ENCODE measurements around the gene LMCD1. TPM values are rescaled to one million over a fixed set of nuclear protein-coding genes. Genes with fewer than 3 reads are reported as not detected.

The LMCD1 gene
- total and polyA plus RNA-seq, 2 of the 4 experiments (the other 2 are of a cell fraction) = 50.0 to 53.8 TPM

DNA sequence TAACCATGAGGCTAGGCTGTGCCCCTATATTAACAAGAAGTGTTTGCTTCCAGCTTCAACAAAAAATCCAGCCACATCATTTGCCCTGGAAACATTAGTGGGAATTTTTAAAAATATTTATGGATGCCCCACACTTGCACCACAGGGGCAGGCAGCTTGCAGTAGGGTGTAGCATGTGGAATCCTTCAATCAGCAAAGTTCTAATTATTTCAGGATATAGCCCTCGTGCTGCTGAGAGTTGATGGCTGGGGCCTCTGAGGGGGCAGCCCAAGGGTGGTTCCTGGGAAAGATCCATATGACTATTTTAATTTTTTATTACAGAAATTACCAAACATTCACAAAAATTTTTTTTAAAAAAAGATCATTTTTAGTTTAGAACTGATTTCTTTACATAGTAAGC lies 35.1 kb upstream of the LMCD1 start (continued):
- TF ChIP-seq MXI1 (IDR thresholded peaks at IDR 0.05; ENCODE audit: borderline replicate concordance, low read depth, low read length) = no peak
- no peak for TF ChIP-seq NFE2L2 (IDR thresholded peaks at IDR 0.05; ENCODE audit: low read depth, low read length)
- TF ChIP-seq RCOR1 (IDR thresholded peaks at IDR 0.05; ENCODE audit: insufficient replicate concordance, low read length) = no peak

GRCh38 chr3:8470801-8471200 lies 30.8 kb upstream of the LMCD1 start:
- dilution Hi-C loops (cut with HindIII; ENCODE audit: low sequenced_read_pairs, unreplicated experiment) (no loop called here), in situ Hi-C loops (cut with MboI; ENCODE audit: low sequenced_read_pairs) (loop anchor here (25.0 kb wide), 1 partner anchor 866 kb away; no protein-coding TSS in a partner anchor), intact Hi-C loops (cut with micrococcal nuclease) (no loop called here)
- Histone ChIP-seq H3K27me3 (ENCODE audit: control insufficient read depth, insufficient read depth, low read length) (no peaks in the 10 kb centered on the region; the same call in 1 of the 2 replicates), H3K9me3 (ENCODE audit: control insufficient read depth, insufficient read depth, low read length) (no peaks in the 10 kb centered on the region), H2BK15ac (ENCODE audit: low read depth, low read length) (no peak overlapping the region), H3K4me2 (ENCODE audit: low read depth, low read length) (no peak overlapping the region), H4K91ac (ENCODE audit: insufficient read depth, low read depth, low read length) (no peak overlapping the region), H3K36me3 (ENCODE audit: control insufficient read depth, insufficient read depth, low read length) (no peaks in the 10 kb centered on the region), H2AK9ac (replicated peaks; ENCODE audit: low read depth, low read length, poor library complexity) (no peak overlapping the region), H3K9ac (ENCODE audit: low read depth, low read length) (no peak overlapping the region), H3K4me3 (ENCODE audit: insufficient read depth, low read depth, low read length) (no peak overlapping the region), H2AFZ (replicated peaks; ENCODE audit: low read length, poor library complexity) (no peak overlapping the region), H3K79me1 (ENCODE audit: low read depth in 1 of 2, low read length in 2 of 2) (no peaks in the 10 kb centered on the region), H3K4ac (ENCODE audit: low read depth, low read length) (no peak overlapping the region), H4K8ac (ENCODE audit: low read depth in 2 of 2, low read length in 2 of 2) (no peak overlapping the region), H3K27ac (ENCODE audit: insufficient read depth, low read length) (no peak overlapping the region), H2AK5ac (ENCODE audit: low read depth, low read length) (no peak overlapping the region), H3K14ac (replicated peaks; ENCODE audit: low read depth, low read length) (no peak overlapping the region), H3K4me1 (ENCODE audit: control insufficient read depth, insufficient read depth, low read length) (no peaks in the 10 kb centered on the region), H3K56ac (ENCODE audit: extremely low read depth, insufficient read depth, low read length) (no peak overlapping the region), H3K18ac (ENCODE audit: low read depth, low read length) (no peak overlapping the region), H3K23ac (ENCODE audit: low read depth, low read length) (no peak overlapping the region), H3K9me1 (ENCODE audit: insufficient read depth, low read length) (no peaks in the 10 kb centered on the region), H4K5ac (ENCODE audit: low read depth, low read length) (no peak overlapping the region), H4K20me1 (ENCODE audit: insufficient read depth, low read length) (no peaks in the 10 kb centered on the region), H2BK5ac (ENCODE audit: low read depth, low read length, poor library complexity, severe bottlenecking) (no peak overlapping the region), H2BK20ac (ENCODE audit: low read depth, low read length) (no peak overlapping the region), H2BK120ac (ENCODE audit: low read depth, low read length) (no peak overlapping the region)
- TF ChIP-seq RFX5 (IDR thresholded peaks at IDR 0.05; ENCODE audit: low read depth, low read length) (no peak), CEBPB (IDR thresholded peaks at IDR 0.05; ENCODE audit: low read depth, low read length) (no peak), FOS (IDR thresholded peaks at IDR 0.05; ENCODE audit: low read depth, low read length) (no peak), USF2 (IDR thresholded peaks at IDR 0.05; ENCODE audit: low read depth, low read length) (no peak), MXI1 (IDR thresholded peaks at IDR 0.05; ENCODE audit: borderline replicate concordance, low read depth, low read length) (no peak), POLR2A (IDR thresholded peaks at IDR 0.05; ENCODE audit: low read depth, low read length) (no peak), RAD21 (IDR thresholded peaks at IDR 0.05; ENCODE audit: low read length) (no peak), SMC3 (IDR thresholded peaks at IDR 0.05; ENCODE audit: low read depth, low read length) (no peak), NFE2L2 (IDR thresholded peaks at IDR 0.05; ENCODE audit: low read depth, low read length) (no peak), MAFK (IDR thresholded peaks at IDR 0.05; ENCODE audit: low read depth, low read length) (no peak), MAZ (IDR thresholded peaks at IDR 0.05; ENCODE audit: borderline replicate concordance, low read depth, low read length) (no peak), CHD1 (IDR thresholded peaks at IDR 0.05; ENCODE audit: low read depth, low read length) (no peak)
- TF ChIP-seq, protein P1, sequence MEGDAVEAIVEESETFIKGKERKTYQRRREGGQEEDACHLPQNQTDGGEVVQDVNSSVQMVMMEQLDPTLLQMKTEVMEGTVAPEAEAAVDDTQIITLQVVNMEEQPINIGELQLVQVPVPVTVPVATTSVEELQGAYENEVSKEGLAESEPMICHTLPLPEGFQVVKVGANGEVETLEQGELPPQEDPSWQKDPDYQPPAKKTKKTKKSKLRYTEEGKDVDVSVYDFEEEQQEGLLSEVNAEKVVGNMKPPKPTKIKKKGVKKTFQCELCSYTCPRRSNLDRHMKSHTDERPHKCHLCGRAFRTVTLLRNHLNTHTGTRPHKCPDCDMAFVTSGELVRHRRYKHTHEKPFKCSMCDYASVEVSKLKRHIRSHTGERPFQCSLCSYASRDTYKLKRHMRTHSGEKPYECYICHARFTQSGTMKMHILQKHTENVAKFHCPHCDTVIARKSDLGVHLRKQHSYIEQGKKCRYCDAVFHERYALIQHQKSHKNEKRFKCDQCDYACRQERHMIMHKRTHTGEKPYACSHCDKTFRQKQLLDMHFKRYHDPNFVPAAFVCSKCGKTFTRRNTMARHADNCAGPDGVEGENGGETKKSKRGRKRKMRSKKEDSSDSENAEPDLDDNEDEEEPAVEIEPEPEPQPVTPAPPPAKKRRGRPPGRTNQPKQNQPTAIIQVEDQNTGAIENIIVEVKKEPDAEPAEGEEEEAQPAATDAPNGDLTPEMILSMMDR (conservative IDR thresholded peaks at IDR 0.05; ENCODE audit: low read depth, low read length) = no peak
- TF ChIP-seq, protein P2, sequence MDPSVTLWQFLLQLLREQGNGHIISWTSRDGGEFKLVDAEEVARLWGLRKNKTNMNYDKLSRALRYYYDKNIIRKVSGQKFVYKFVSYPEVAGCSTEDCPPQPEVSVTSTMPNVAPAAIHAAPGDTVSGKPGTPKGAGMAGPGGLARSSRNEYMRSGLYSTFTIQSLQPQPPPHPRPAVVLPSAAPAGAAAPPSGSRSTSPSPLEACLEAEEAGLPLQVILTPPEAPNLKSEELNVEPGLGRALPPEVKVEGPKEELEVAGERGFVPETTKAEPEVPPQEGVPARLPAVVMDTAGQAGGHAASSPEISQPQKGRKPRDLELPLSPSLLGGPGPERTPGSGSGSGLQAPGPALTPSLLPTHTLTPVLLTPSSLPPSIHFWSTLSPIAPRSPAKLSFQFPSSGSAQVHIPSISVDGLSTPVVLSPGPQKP (IDR thresholded peaks at IDR 0.05; ENCODE audit: borderline replicate concordance, low read depth, low read length) = no peak
- ATAC-seq (ENCODE audit: low read depth) (no peak), DNase-seq (no peak)
- CTCF ChIA-PET = no interaction called here
- POLR2A ChIA-PET (ENCODE audit: unreplicated experiment) = no interaction called here
- no TSS peak for BruUV-seq (replicated peaks)
- WGBS, 2 experiments (ENCODE audit: extremely low coverage in 2 of 2, insufficient read length in 1 of 2) = 60% methylated on average over 3 of the region's 11 CpGs; no CpG with 5 or more reads in 1 of the 2 experiments

All from IMR-90 (cell line).